22Rv1 (cell line): ENCODE results near the gene NRXN3.

Experiments
- ZFX ChIP-seq: fragments of 450-650 bp; IDR thresholded peaks from 2 replicates; pipeline ENCODE4 v1.6.1; 2017; ENCODE audit warnings: antibody characterized with exemption, borderline replicate concordance
- TF ChIP-seq, protein P1 (sequence below): fragments of 450-650 bp; IDR thresholded peaks from 2 replicates; pipeline ENCODE4 v1.5.1; 2017; ENCODE audit warnings: mild to moderate bottlenecking

GRCh38 chr14:78592616-78593219 lies 422.5 kb downstream of the NRXN3 start:
- TF ChIP-seq, protein P1, sequence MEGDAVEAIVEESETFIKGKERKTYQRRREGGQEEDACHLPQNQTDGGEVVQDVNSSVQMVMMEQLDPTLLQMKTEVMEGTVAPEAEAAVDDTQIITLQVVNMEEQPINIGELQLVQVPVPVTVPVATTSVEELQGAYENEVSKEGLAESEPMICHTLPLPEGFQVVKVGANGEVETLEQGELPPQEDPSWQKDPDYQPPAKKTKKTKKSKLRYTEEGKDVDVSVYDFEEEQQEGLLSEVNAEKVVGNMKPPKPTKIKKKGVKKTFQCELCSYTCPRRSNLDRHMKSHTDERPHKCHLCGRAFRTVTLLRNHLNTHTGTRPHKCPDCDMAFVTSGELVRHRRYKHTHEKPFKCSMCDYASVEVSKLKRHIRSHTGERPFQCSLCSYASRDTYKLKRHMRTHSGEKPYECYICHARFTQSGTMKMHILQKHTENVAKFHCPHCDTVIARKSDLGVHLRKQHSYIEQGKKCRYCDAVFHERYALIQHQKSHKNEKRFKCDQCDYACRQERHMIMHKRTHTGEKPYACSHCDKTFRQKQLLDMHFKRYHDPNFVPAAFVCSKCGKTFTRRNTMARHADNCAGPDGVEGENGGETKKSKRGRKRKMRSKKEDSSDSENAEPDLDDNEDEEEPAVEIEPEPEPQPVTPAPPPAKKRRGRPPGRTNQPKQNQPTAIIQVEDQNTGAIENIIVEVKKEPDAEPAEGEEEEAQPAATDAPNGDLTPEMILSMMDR, result no peak
- TF ChIP-seq ZFX, result no peak
